ENCODE results near the gene PDE4D. TPM values are rescaled to one million over a fixed set of nuclear protein-coding genes. Genes with fewer than 3 reads are reported as not detected.

PDE4D gene
- total RNA-seq, 1 experiment from 2014 or later, result 3.3 TPM

DNA sequence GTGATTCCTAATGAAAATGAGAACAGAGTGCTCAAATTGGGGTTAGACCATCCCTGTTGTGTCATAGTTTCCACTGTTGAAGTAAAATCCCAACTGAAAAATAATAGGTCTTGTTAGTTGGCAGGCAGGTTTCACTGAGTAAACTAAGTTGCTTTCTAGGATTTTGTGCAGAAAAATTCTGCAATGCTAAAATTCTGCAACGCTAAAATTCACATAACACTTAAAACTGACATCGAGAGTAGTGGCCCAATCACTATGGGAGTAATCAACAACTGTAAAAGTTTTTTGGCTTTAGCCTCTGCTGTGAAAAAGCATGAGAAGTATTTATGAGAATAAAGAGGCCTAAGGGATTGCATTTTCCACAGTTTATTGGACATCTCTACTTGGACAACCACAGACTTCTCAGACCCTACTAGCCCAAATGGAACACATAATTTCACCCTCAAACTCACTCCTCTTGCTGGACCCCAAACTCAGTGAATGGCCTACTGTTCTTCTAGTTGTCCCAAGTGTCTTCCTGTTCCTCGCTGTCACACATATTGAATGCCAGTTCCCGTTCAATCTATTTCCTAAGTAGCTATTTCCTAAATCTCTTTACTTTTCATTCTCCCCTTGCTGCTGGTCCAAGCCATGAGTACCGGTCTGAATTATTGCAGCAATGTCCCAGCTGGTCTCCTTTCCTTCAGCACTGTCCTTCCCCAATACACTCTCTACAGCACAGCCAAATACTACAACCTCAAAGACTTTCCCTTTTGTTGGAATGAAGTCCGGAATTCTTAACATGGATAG, 355.4 kb downstream of the PDE4D start:
- Mint-ChIP-seq H3K4me1 (peaks cover 13% of the 10 kb centered on the region), H3K9me3 (peaks cover 4% of the 10 kb centered on the region), H3K4me3 (no peak overlapping the region), H3K27me3 (ENCODE audit: low read depth) (no peaks in the 10 kb centered on the region), H3K27ac (no peak overlapping the region), H3K36me3 (peaks cover 3% of the 10 kb centered on the region; the same call in 1 of the 2 replicates)
- TF ChIP-seq, protein P1, sequence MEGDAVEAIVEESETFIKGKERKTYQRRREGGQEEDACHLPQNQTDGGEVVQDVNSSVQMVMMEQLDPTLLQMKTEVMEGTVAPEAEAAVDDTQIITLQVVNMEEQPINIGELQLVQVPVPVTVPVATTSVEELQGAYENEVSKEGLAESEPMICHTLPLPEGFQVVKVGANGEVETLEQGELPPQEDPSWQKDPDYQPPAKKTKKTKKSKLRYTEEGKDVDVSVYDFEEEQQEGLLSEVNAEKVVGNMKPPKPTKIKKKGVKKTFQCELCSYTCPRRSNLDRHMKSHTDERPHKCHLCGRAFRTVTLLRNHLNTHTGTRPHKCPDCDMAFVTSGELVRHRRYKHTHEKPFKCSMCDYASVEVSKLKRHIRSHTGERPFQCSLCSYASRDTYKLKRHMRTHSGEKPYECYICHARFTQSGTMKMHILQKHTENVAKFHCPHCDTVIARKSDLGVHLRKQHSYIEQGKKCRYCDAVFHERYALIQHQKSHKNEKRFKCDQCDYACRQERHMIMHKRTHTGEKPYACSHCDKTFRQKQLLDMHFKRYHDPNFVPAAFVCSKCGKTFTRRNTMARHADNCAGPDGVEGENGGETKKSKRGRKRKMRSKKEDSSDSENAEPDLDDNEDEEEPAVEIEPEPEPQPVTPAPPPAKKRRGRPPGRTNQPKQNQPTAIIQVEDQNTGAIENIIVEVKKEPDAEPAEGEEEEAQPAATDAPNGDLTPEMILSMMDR (IDR thresholded peaks at IDR 0.05), result no peak
- TF ChIP-seq CREM (CRISPR knock-in tag; IDR thresholded peaks at IDR 0.05) (no peak), JAZF1 (CRISPR knock-in tag; IDR thresholded peaks at IDR 0.05) (no peak), CBFB (CRISPR knock-in tag; IDR thresholded peaks at IDR 0.05; ENCODE audit: low read depth) (no peak), RELA (CRISPR knock-in tag; IDR thresholded peaks at IDR 0.05; ENCODE audit: borderline replicate concordance) (no peak), OVOL2 (CRISPR knock-in tag; IDR thresholded peaks at IDR 0.05; ENCODE audit: borderline replicate concordance) (no peak), ERG (CRISPR knock-in tag; IDR thresholded peaks at IDR 0.05) (no peak), MAX (CRISPR knock-in tag; IDR thresholded peaks at IDR 0.05) (no peak), PRRX2 (CRISPR knock-in tag; IDR thresholded peaks at IDR 0.05) (no peak), NR3C1 (CRISPR knock-in tag; conservative IDR thresholded peaks at IDR 0.05; ENCODE audit: low read depth) (no peak), MXD4 (CRISPR knock-in tag; IDR thresholded peaks at IDR 0.05; ENCODE audit: borderline replicate concordance) (no peak), GRHL2 (CRISPR knock-in tag; IDR thresholded peaks at IDR 0.05; ENCODE audit: insufficient replicate concordance, severe bottlenecking) (no peak)
- TF ChIP-seq, protein P2, sequence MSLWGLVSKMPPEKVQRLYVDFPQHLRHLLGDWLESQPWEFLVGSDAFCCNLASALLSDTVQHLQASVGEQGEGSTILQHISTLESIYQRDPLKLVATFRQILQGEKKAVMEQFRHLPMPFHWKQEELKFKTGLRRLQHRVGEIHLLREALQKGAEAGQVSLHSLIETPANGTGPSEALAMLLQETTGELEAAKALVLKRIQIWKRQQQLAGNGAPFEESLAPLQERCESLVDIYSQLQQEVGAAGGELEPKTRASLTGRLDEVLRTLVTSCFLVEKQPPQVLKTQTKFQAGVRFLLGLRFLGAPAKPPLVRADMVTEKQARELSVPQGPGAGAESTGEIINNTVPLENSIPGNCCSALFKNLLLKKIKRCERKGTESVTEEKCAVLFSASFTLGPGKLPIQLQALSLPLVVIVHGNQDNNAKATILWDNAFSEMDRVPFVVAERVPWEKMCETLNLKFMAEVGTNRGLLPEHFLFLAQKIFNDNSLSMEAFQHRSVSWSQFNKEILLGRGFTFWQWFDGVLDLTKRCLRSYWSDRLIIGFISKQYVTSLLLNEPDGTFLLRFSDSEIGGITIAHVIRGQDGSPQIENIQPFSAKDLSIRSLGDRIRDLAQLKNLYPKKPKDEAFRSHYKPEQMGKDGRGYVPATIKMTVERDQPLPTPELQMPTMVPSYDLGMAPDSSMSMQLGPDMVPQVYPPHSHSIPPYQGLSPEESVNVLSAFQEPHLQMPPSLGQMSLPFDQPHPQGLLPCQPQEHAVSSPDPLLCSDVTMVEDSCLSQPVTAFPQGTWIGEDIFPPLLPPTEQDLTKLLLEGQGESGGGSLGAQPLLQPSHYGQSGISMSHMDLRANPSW (CRISPR knock-in tag; conservative IDR thresholded peaks at IDR 0.05; ENCODE audit: low read depth), result no peak
- CTCF ChIA-PET, result no interaction called here
- no peak for DNase-seq (ENCODE audit: low spot score)
- POLR2A ChIA-PET, result no interaction called here
- ATAC-seq, result no peak

- no peak overlapping the region for H3K4me3 Mint-ChIP-seq
- TF ChIP-seq, protein P1 (IDR thresholded peaks at IDR 0.05), result no peak
- TF ChIP-seq NR3C1 (CRISPR knock-in tag; conservative IDR thresholded peaks at IDR 0.05; ENCODE audit: low read depth) (no peak), NFE2L1 (CRISPR knock-in tag; IDR thresholded peaks at IDR 0.05) (no peak), JAZF1 (CRISPR knock-in tag; IDR thresholded peaks at IDR 0.05) (no peak), ETV6 (CRISPR knock-in tag; IDR thresholded peaks at IDR 0.05) (no peak), FOXK1 (CRISPR knock-in tag; IDR thresholded peaks at IDR 0.05) (no peak), JUN (CRISPR knock-in tag; IDR thresholded peaks at IDR 0.05) (no peak), ZSCAN18 (CRISPR knock-in tag; IDR thresholded peaks at IDR 0.05) (no peak)
- TF ChIP-seq, protein P3, sequence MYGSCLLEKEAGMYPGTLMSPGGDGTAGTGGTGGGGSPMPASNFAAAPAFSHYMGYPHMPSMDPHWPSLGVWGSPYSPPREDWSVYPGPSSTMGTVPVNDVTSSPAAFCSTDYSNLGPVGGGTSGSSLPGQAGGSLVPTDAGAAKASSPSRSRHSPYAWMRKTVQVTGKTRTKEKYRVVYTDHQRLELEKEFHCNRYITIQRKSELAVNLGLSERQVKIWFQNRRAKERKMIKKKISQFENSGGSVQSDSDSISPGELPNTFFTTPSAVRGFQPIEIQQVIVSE (CRISPR knock-in tag; IDR thresholded peaks at IDR 0.05; ENCODE audit: borderline replicate concordance), result no peak
- ATAC-seq, result no peak
- peaks cover 4% of the 10 kb centered on the region for H3K9me3 Mint-ChIP-seq
- H3K27ac Mint-ChIP-seq, result no peak overlapping the region
- no peak for DNase-seq (ENCODE audit: low spot score)
- ChIA-PET POLR2A (no interaction called here), CTCF (no interaction called here)
- peaks cover 3% of the 10 kb centered on the region; the same call in 1 of the 2 replicates for H3K36me3 Mint-ChIP-seq
- H3K4me1 Mint-ChIP-seq, result peaks cover 10% of the 10 kb centered on the region
- H3K27me3 Mint-ChIP-seq (ENCODE audit: low read depth), result no peaks in the 10 kb centered on the region
Observed at GRCh38 chr5:59536875-59537274, 356.7 kb downstream of the PDE4D start.
